Stimulated activated CD4-positive, alpha-beta T cell treated with anti-CD3 and anti-CD28 coated beads, TNF-alpha, amount 100 ng/mL, for 1 hour (primary cell): ENCODE data around the gene PPP1R3G.

Source experiments
- DNase-seq, 3 donors: peaks; one replicate each; pipeline ENCODE4 v3.0.0-alpha.2; 2020; ENCODE audit warnings: low read depth in 3 of 3, low spot score in 1 of 3

PPP1R3G gene

DNA sequence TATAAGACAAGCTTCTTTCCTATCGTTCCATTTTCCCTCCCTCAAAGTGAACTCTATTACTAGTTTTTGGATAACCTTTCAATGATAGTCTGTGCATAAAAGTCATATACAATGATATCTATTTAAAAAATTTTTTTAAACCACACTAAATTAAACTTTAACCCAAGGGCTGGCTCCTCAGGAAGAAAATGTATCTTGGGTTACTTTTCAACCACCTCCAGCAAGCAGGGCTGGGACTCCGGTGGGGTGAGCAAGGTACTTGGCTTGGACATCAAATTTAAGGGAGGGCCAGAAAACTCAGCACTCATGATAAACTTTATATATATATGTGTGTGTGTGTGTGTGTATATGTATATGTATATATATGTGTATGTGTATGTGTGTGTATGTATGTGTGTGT lies 13.9 kb upstream of the PPP1R3G start:
- no peak for DNase-seq

GRCh38 chr6:5072440-5072839 lies 12.7 kb upstream of the PPP1R3G start:
- no peak for DNase-seq

DNA sequence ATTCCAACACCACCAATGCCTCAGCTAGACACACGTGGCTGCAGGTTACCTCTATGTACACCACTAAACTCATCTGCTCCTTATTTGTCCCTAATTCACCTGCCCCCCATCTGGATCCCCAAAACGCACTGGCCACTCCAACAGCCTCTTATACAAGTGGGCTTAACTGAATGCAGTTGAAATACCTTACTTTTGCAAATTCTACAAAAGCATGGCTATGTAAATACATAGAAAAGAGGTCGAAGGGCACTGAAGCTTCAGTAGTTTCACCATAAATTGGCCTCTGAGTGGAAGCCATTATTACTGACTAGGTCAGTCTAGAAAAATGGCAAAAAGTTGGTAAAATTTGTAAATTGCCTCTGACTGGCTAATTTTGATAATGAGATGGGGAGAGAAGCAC lies 11.1 kb upstream of the PPP1R3G start:
- no peak for DNase-seq

DNA sequence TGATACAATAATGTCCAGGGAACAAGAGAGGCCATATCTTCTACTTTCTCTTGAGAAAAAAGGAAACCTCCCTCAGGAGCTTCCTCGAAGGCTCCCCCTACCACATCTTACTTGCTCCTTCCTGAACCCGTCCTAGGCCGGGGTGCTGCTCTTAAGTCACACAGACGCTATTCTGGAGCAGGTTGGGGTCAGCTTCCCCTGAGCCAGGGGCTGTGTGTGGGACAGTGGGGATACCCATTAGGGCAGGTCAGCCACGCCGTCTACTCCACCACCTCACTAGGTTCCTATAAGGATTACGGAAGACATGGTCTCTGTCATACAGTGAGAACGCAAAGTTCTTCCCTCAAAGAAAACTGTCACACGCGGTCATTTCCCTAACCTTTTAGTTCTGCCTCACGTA lies 8.2 kb upstream of the PPP1R3G start:
- no peak for DNase-seq

DNA sequence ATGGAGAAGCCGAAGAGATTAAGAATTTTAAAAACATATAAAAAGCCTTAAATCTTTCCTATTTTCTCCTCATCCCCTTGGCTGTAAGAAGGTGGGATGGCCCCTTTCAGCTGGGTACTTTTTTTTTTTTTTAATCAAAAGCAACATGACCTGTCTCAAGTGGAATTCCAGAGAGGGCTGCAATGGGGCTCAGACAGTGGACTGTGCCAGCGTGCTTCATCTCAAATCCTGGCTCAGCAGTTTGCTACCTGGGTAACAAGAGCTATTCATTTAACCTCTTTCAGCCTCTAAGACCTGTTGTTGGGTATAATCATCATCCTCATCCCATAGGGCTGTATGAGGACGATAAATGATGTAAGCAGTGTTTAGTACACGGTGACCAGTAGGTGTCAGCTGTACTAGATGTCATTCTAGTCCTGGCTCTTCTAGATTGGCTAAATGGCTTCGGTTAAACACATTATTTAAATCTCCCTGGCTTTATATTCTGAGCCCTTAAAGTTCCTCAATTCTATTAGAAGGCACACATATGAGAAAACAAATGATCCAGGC lies 6.9 kb upstream of the PPP1R3G start:
- no peak for DNase-seq

GRCh38 chr6:5079692-5080091 lies 5.4 kb upstream of the PPP1R3G start:
- DNase-seq = no peak

DNA sequence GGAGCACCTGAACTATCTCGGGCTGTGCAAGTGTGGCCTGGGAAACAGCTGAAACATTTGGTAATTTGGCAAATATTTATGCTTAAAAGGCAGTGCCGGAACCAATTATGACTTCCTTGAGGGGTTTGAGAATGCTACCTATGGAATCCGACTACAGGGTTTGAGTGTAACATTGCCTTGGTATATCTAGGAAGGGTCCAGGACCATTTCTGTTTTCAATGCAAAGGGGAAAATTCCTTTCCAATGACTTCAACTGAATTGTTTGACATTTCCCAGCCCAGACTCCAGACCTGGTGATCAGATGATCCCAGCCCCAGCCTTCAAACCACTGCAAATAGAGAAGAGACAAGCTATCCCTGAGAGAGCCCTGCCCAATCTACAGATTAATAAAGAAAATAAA lies 4.6 kb upstream of the PPP1R3G start:
- DNase-seq = no peak

DNA sequence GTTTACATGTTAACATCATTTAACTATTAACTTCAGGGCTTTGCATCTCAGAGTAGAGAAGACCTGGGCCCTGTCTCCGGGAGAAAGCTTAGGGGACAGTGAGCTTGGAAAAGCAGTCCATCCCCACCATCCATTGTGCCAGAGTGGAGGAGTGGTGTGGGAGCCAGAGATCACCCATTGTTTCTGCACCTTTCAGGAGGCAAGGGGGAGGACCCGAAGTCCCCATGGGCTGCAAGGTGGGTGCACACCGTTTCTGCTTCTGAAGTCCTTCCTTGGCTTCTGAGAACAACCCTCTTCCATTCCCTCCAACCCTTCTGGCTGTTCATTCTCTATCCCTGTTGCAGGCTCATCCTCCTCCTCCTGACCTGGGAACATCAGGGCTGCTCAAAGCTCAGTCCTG lies 4.0 kb upstream of the PPP1R3G start:
- no peak for DNase-seq

- no peak for DNase-seq
These were observed 3.2 kb upstream of the PPP1R3G start for GRCh38 chr6:5081955-5082354.

- DNase-seq = no peak
These were observed 2.4 kb upstream of the PPP1R3G start for GRCh38 chr6:5082487-5083306.

- no peak for DNase-seq
These were observed 1.9 kb upstream of the PPP1R3G start for GRCh38 chr6:5083307-5083583.

DNA sequence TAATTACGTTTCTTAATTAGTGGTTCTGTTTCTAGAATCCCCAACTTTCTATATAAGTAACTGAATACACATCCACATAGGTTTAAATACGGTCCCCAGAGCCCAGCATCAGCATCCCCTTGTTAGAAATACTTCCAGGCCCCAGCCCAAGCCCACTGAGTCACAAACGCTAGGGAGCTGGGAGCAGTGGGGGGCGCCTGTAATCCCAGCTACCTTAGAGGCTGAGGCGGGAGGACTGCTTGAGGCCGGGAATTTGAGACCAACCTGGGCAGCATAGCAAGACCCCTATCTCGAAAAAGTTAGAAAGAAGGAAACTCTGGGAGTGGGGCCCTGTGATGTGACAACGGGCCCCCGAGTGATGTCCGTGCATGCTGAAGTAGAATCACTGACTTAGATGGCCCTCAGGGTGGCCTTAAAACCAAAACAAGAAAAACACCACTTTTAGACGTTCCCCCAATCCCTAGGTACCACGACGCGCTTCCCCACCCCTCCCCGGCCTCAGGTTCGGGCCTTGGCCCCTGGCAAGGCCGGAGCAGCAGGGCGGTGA lies 1.3 kb upstream of the PPP1R3G start:
- DNase-seq = no peak

- DNase-seq = no peak
These were observed 771 bp upstream of the PPP1R3G start for GRCh38 chr6:5084360-5084780.

DNA sequence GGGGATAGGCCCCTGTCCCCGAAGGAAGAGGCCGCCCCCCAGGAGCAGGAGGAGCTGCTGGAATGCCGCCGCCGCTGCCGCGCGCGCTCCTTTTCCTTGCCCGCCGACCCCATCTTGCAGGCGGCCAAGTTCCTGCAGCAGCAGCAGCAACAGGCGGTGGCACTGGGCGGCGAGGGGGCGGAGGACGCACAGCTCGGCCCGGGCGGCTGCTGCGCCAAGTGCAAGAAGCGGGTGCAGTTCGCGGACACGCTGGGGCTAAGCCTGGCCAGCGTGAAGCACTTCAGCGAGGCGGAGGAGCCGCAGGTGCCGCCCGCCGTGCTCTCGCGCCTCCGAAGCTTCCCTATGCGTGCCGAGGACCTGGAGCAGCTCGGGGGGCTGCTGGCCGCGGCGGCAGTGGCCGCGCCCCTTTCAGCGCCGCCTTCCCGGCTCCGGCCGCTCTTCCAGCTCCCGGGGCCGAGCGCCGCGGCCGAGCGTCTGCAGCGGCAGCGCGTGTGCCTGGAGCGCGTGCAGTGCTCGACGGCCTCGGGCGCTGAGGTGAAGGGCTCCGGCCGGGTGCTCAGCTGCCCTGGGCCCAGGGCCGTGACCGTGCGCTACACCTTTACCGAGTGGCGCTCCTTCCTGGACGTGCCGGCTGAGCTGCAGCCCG lies 630 bp downstream of the PPP1R3G start:
- no peak for DNase-seq

GRCh38 chr6:5086294-5086890 lies 1.3 kb downstream of the PPP1R3G start:
- DNase-seq = no peak

GRCh38 chr6:5087389-5087788 lies 2.2 kb downstream of the PPP1R3G start:
- no peak for DNase-seq

- no peak for DNase-seq
These were observed 3.6 kb downstream of the PPP1R3G start for GRCh38 chr6:5088780-5089179.

DNA sequence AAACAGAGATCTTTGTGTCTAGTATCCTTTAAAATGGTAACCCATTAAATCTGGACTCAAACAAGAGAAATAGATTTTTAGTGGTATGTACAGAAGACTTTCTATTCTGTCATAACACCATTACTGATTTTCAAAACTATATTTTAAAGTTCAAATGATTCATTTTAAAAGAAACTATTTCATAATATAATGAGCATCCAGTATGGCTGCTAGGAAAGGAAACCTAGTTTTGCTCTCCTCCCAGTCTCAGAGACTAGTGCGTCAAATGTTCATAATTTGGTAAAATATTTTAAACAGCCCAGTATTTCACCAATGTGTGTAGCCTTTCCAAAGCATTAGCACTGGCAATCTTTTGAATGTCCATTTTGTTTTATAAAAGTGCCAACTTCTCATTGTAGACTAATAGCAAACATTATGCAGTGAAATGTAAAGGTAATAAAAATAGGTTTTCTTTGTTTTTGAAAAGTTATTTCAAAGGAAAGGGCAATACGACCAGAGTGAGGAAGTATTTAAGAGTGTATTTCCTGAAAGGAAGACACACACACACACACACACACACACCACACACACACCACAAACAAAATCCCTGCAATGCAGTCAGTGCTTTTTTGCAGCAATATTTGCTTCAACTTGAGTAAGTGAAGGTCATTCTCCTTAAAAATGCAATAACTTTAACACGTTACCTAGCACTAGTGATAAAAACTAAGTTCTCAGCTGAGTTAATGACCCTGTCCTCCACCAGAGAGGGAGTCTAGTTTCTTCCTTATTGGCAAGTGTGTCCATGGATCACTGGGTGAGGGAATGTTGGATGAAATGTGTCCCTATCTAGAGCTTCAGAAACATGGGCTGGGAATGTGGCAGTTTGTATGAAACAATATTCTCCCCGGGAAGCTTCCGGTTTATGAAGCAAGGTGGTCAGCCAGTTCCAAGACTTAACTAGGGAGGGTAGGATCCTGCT lies 4.6 kb downstream of the PPP1R3G start:
- no peak for DNase-seq

DNA sequence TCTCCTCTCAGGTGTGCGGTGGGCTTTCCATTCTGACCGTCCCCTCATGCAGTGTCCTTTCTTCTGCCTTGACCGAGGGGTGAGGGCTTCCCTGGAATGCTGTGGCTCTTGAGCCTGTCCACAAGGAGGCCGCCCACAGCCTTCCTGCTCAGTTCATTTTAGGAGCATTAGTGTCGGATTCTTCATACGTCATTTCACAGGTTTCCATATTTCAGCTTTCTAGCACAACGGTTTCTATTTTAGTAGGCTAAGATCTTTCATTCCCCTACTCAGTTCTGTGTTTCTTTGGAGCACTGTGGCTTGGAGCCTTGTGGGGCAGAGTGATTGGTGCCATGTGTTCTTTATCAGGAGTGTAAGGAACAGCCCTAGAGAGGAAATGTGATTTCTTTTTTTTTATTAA lies 5.5 kb downstream of the PPP1R3G start:
- no peak for DNase-seq

- no peak for DNase-seq
These were observed 6.3 kb downstream of the PPP1R3G start for GRCh38 chr6:5091210-5092069.
